HG03025 (cell line): ENCODE measurements around the gene GC.
"Not testable (repeated sequence)": the region's sequence is repeated elsewhere in the genome, so short reads cannot be mapped to it uniquely, and the experiment has no call there.

Source experiments
- ATAC-seq: cut with Tn5 transposase; IDR thresholded peaks from one replicate; pipeline ENCODE4 v1.9.1; 2021; ENCODE audit warnings: mild to moderate bottlenecking, moderate library complexity; ENCODE audit not compliant: unreplicated experiment, low FRiP score

Gene GC

DNA sequence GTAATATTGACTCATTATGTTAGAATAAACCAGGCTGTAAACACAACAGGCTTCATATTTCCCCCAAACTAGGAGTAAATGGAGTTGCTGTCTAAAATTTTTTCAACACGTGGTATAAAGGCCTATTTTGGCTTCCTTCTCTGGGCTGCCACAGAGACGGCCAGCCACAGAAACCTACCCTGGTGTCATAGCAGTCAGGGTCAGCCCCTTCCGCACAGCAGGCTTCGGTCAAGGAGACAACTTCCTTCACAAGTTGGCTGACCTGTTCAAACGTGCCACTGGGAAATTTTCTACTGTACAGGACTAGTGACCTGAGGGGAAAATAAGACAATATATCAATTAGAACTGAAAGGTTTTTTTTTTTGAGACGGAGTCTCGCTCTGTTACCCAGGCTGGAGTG, 15.8 kb downstream of the GC start:
- ATAC-seq = no peak

DNA sequence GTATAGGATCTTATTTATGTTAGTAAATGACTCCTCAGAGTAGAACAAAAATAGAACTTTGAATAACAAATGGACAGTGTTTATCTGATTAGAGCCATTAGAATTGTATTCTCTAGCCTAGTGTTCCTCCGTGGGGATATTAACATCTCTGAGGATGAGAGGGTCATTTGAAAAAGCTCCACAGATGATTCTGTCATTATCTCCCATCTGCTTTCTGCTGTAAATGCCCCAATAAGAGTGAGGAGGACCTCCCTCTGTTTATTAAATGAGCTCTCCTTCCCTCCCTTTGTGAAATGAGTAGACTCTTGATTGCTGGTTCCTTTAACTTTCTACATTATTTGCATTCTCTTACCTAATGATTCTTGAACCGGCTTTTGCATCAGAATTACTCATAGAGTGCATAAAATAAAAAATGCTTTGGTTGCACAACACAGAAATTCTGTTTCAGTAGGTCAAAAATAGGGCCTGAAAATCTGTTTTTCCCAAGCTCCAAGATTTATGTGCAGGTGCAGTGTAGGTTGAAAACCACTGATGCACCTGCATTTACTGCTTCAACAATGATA, 18.0 kb downstream of the GC start:
- ATAC-seq = no peak

DNA sequence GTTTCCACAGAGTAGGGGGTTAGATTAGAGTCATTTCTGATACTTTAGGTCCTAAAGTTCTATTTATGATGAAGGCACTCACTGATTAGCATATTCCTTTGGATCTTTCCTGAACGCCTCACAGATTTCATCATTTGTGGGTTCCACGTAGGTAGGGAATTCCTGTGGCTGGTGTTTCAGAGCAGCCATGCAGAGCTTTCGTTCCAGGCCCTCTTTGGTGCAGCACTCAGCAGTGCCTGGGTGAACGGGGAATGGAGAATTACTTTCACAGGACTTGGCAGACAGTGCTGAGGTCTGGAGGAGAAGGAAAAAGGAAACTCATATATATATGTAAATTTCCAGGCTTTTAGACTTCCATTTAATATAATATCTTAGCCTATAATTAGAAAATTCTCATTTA, 18.5 kb downstream of the GC start:
- no peak for ATAC-seq

DNA sequence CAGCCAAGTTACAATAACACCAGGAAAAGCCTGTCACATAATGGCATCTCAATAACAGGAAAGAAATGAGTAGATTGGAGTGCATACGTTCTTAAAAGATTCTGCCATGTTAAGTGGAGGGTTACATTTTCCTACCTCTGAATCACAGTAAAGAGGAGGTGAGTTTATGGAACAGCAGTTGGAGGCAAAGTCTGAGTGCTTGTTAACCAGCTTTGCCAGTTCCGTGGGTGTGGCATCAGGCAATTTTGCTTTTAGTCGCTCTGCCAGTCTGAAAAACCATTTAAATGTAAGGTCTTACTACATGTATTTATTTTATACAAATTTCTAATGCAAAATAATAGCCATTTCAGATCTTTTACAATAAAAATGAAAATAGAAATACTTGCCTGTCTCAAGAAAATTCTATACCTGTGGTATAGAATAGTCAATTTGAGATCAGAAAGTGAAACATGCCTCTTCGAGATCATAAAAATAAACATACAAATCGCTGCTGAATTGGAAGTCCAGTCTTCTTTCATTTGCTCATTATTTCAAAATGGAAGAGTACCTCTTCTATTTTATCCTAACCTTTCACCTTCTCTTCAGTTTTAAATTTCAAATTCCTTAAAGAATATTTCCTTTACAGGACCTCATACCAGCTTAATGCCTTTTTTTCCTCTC, 31.4 kb downstream of the GC start:
- no peak for ATAC-seq

DNA sequence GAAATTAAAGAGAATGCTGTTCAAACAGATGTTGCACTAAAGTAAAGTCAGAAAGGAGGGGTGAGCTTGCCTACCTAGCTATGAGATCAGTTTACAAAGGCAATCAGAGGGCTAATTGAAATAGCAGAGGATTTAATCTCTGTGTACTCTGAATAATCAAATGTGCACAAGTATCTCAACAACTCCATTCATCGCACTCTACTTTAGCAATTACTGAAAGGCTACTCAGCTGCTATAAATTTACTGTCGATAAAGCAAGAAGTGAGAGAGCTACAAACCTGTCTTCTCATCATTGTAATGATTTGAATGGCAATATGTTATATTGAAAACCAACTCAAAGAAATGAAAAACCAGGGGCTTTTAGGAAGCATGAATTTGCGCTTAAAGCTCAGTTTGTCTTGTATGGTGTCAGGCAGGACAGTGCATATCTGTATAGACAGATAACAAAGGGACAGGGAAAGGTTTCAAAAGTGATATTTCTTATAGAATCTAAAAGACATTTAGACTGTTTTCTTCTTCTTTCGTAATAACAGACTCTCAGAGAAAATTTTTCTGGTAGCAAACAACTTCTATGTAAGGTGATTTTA, 34.8 kb downstream of the GC start:
- no peak for ATAC-seq

DNA sequence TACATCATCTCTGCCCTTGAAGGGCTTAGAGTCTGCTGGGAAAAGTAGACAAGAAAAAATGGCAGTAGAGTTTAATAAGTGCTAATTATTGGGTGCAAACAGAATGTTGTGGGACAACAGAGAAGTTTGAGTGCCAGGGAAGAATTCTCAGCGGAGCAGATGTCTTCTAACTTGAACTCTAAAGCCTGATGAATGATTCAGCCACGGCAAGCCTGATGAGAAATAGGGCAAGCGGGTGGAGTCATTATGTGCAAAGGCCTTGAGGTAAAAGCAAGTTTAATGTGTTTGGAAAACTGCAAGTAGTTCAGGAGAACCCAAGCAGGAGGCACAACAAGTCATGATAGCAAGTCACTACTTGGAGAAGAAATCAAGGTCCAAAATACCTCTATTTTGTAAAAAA, 37.5 kb downstream of the GC start:
- ATAC-seq = no peak

DNA sequence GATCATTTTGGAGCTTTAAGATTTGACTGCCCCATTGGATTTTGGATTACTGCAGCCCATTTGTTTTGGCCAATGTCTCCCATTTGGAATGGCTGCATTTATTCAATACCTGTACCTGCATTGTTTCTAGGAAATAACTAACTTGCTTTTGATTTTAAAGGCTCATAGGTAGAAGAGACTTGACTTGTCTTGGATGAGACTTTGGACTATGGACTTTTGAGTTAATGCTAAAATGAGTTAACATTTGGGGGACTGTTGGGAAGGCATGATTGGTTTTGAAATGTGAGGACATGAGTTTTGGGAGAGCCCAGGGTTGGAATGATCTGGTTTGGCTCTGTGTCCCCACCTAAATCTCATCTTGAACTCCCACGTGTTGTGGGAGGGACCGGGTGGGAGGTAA, 45.1 kb downstream of the GC start:
- not testable (repeated sequence) for ATAC-seq

DNA sequence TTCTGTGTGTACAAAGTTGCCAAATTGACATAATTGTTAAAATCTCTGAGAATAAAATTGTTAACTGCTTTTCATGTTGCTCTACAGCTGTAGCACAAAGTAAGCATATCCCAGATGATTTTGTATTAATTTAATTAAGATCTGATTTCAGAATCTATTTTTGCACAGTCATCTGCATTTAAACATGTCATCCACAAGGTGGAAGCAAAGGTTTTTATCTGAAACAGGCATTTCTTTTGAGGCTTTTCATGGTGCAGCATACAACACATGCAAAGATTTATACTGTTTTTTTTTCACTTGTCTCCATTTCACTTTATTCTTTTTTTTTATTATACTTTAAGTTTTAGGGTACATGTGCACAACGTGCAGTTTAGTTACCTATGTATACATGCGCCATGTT, 51.2 kb downstream of the GC start:
- ATAC-seq = no peak

DNA sequence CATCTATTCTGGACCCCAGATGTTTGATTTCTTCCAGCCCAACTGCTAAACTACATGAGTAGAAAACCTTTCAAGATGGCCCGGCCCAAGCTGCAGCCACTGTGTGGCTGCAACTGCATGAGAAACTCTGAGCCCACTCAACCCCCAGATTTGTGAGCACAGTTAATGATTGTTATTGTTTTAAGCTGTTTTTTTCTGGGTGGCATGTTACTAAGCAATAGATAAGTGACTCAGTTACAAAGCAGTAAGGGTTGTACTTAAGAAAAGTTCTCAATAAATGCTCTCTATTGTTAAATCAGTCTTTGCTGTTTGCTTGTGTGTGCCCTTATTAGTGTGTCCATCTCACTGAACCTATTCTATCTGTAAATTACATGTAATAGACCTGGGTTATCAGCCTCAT, 51.8 kb downstream of the GC start:
- ATAC-seq = no peak

DNA sequence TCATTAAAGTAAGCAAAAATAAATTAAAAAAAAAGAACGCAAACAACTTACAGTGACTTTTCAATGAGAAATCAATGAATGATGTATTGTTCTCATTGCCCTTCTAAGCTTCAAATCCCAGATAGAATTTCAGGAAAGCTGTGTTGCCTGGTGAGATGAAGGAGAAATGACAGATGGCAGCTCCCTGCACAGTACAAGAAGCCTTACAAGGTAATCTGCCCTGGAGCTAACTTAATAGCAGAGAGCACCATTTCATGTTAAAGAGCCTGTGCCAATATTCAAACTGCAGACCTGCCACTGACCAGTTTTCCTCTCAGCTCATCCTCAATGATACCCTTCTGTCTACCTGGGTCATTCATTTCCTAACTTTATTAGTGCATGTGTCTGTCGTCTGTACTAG, 54.0 kb downstream of the GC start:
- ATAC-seq = no peak

DNA sequence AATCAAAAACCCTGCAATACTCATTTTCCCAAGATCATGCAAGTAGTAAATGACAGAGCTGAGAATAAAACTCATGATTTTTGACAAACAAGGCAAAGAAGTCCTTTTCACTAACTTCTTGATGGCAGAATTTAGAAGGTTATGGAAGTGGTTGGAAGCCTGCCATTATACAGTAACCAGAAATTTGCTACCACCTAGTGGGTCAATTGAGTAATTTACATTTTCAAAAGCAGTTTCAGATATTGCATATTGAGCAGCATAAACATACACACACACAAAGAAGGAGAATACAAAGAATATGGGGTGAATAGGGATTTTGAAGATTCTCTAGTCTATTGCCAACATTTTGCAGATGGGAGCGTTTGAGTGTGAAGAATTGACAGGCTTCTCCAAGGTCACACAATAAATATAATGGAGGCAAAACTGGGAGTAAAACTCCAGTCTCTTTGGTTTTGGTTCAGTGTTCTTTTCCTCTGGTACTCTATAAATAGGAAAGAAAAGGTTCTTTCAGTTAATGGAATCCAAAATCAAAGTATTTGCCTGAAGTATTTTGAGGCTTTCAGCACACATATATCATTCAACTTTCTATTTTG, 70.2 kb downstream of the GC start:
- ATAC-seq = no peak

DNA sequence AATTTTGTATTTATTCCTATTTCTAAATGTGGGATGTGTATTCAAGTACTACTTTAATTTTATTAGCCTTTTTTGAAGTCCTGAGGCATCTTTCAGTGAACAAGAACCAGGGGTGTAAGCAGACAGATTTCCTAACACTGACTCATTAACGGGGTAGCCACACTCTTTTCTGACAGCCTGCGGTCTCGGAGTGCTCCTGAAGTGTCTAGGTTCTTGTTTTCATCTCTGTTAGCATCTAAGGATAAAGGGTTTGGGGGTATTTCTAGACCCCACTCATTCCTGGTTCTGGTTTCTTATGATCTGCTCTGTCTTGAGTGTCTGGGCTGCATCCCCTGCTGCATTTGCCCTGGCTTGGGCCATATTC, 71.9 kb downstream of the GC start:
- ATAC-seq = no peak

DNA sequence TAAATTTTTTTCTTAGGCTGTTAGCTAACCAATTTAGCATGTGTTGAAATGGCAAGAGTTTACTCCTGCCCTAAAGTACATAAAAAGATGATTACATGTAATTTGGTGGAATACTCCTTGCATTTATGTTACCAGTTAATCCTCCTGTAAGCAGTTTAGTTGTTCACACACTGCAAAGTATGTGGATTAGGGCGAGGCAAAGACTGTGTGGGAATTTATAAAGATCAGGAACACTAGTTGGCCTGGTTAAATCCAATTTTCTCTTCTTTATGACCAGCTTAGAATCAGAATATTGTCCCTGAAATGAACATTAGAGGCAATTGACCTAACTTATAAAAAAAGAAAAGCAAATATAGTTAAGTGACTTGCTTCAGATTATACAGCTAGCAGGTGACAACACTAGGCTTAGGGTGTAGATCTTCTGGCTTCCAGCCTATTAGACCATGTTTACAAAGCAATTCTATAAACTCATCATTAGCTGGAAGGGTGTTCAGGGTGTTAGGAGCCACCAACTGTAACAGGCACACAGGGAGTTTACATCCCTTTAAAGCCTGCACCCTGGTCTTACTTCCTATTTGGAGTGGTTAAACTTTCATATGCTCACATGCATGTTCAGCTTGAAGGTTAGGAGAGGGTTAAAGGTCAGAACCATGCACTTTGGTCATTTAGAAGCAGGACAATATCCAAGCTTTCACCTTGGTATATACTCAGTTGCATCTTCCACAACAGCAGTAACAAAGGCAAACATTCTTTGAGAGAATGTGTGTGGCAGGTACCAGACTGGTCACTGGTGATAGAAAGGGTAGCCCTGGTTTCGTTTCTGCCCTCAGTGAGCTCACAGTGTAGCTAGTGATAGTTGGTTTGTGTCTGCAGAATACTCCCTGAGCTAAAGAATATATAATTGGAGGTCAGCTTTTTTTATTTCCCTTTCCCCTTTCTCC, 72.6 kb downstream of the GC start:
- ATAC-seq = no peak

DNA sequence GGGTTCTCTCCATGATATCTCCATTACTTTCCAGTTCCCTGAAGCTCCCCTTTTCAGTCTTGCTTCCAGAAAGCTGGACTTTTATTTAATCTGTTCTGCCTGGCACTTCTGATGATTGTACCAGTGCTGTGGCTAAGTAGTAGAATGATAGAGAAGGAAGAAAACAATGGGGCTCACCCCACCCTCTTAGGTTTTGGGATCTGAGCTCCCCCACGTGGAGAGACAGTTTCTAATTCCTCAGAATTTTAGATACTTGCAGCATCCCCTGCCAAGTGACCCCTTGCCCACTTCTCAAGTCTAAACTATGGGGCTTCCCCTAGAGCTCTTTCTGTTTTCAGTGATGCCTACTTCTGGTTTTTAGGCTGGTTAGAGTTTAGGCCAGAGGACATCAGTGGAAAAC, 73.9 kb downstream of the GC start:
- ATAC-seq = no peak

DNA sequence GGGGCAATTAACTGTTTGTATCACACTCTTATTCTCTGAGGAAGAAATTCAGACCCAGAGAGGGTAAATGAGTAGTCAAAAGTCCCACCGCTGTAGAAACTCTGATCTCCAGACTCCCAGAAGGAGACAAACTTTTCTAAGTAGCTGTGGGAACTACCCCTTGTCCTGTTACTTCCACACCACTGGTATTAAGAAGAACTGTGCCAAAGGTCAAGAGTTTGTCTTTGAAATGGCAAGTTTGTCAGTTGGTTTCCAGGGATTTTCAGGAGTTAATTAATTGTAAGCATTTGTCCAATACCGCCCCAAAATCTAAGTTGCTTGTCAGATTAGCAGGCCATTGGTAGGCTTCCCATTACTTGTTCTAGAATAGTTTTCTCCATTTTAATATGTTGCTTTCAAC, 85.7 kb downstream of the GC start:
- no peak for ATAC-seq

DNA sequence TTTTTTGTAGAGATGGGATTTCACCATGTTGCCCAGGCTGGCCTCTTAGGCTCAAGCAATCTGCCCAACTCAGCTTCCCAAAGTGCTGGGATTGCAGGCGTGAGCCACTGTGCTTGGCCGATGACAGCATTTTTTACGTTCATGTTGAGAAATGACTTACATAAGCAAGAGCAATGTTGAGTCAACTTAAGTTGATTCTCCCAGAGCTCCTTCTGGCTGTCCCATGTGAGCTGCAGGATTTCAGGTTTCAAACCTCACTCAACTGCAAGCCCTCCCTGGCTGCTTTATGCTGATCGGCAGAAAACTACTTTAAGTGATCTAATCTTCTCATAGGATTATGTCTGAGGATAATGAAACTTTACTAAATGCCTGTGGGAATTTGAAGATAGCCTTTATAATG, 86.8 kb downstream of the GC start:
- ATAC-seq = no peak

DNA sequence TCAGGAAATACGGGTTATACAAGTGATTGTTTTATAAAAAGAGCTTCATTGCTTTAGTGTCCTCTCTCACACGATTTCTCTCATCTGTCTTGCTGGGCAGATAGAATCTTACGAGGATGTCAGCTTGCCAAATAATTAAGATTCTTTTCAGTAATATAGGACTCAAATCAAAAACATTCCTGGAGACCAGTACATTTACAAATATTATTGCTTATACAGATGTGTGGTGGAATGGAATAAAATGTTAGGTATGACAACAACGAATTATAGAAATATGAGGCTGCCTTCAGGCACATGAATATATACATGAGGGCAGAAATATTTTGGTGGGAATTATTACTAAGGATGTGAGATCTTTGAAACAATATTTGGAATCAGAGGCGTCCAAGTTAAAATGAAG, 88.9 kb downstream of the GC start:
- no peak for ATAC-seq

DNA sequence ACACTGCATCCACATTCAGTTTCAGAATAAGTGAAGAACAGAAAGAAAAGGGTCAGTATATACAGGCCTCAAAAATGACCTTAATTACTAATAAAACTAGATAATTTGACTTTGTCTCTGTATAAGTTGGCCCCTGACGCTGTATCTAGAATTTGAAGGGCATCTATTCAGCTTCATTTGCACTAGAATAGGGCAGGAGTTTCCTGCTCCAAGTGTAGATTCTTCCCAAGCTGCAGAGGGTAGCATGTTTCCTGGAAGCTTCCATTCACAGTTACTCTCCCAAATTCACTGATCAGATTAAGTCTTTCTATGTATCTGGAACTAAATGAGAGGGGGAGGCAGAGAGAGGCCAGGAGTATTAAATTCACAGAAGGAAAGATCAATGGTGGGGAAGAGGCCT, 90.9 kb downstream of the GC start:
- no peak for ATAC-seq

DNA sequence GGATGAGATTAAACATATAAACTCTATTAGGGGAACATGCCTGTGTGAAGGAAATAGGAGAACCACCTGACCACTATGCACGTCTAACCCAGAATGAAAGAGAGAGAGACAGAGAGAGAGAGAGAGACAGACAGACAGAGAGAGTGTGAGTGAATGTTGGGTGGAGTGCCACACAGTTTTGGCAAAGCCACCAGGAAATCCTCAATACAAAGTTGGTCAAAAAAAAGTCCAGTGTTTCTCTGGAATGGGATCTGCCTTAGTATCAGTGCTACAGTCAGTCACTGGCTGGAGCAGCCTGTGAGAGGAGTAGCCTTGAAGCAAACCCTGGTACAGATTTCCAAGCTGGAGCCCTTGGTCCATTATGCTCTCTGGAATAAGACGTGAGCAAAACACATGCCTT, 91.7 kb downstream of the GC start:
- ATAC-seq = no peak
